HCT116 (cell line): Measurements from ENCODE around the gene TRAK1.

ENCODE experiments used
- CTCF ChIP-seq, 3 experiments: fragments of 200-600 bp in 1 of 3; sonication (generic) in 1 of 3; IDR thresholded peaks in 2 of 3; conservative IDR thresholded peaks in 1 of 3; 2 replicates each; pipeline ENCODE4 v1.5.1; 2012 to 2017; ENCODE audit warnings: low read depth in 2 of 3, low read length in 2 of 3, antibody characterized with exemption in 1 of 3, borderline replicate concordance in 1 of 3, control low read depth in 1 of 3, mild to moderate bottlenecking in 1 of 3, mixed read lengths in 1 of 3, mixed run types in 1 of 3, moderate library complexity in 1 of 3; ENCODE audit not compliant: insufficient read depth in 1 of 3
- JUND ChIP-seq: IDR thresholded peaks from 2 replicates; pipeline ENCODE4 v1.6.1; 2012
- POLR2A ChIP-seq: IDR thresholded peaks from 2 replicates; pipeline ENCODE4 v1.7.0; 2011; ENCODE audit warnings: borderline replicate concordance; ENCODE audit not compliant: insufficient read depth, insufficient read length; ENCODE audit errors: extremely low read depth
- POLR2AphosphoS5 ChIP-seq: IDR thresholded peaks from 2 replicates; pipeline ENCODE4 v1.6.1; 2011; ENCODE audit warnings: mild to moderate bottlenecking, low read depth, low read length, moderate library complexity
- RAD21 ChIP-seq: IDR thresholded peaks from 2 replicates; pipeline ENCODE4 v1.6.1; 2012; ENCODE audit warnings: low read depth, mild to moderate bottlenecking
- REST ChIP-seq: IDR thresholded peaks from 2 replicates; pipeline ENCODE4 v1.6.1; 2012; ENCODE audit warnings: low read depth
- SRF ChIP-seq: IDR thresholded peaks from 2 replicates; pipeline ENCODE4 v1.6.1; 2012; ENCODE audit warnings: low read depth
- ZNF274 ChIP-seq: fragments of 200-500 bp; sonication (Bioruptor generic); IDR thresholded peaks from 2 replicates; pipeline ENCODE4 v1.6.1; 2014; ENCODE audit warnings: mild to moderate bottlenecking, low read depth, low read length, inconsistent platforms
- TF ChIP-seq, protein P1 (sequence below): IDR thresholded peaks from 2 replicates; pipeline ENCODE4 v1.6.1; 2012

- TF ChIP-seq CTCF (IDR thresholded peaks at IDR 0.05 in 2 of 3, conservative IDR thresholded peaks at IDR 0.05 in 1 of 3; ENCODE audit: borderline replicate concordance in 1 of 3, insufficient read depth in 1 of 3, low read depth in 2 of 3, low read length in 2 of 3) (no peak), POLR2AphosphoS5 (no peak), SRF (no peak), POLR2A (no peak), REST (no peak), JUND (no peak), ZNF274 (no peak), RAD21 (no peak)
- TF ChIP-seq, protein P1, sequence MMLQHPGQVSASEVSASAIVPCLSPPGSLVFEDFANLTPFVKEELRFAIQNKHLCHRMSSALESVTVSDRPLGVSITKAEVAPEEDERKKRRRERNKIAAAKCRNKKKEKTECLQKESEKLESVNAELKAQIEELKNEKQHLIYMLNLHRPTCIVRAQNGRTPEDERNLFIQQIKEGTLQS: no peak
These were observed 2.2 kb upstream of the TRAK1 start for GRCh38 chr3:42088803-42089530.
